ENCODE data around the gene OBI1.

DNA sequence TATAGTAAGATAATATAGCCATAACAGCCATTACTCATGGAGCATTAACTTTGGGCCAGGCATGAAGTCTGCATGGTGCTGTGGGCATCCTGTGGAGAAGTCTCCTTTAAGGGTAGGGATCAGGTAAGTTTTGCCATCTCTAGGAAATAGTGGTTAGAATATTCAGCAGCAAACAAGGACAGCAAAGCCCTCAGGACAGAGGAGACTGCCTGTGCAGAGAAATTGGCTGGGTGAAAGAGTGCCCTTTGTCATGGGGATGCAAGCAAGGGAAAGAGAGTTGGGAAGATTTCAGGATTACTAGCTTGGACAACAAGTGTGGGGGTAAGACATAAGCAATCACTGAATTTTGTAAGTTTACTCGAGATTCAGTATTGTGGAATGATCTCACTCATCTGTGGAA is 15.7 kb upstream of the OBI1 start:
- TF ChIP-seq, protein P1, sequence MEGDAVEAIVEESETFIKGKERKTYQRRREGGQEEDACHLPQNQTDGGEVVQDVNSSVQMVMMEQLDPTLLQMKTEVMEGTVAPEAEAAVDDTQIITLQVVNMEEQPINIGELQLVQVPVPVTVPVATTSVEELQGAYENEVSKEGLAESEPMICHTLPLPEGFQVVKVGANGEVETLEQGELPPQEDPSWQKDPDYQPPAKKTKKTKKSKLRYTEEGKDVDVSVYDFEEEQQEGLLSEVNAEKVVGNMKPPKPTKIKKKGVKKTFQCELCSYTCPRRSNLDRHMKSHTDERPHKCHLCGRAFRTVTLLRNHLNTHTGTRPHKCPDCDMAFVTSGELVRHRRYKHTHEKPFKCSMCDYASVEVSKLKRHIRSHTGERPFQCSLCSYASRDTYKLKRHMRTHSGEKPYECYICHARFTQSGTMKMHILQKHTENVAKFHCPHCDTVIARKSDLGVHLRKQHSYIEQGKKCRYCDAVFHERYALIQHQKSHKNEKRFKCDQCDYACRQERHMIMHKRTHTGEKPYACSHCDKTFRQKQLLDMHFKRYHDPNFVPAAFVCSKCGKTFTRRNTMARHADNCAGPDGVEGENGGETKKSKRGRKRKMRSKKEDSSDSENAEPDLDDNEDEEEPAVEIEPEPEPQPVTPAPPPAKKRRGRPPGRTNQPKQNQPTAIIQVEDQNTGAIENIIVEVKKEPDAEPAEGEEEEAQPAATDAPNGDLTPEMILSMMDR (IDR thresholded peaks at IDR 0.05): no peak
- TF ChIP-seq POLR2A (IDR thresholded peaks at IDR 0.05): no peak
